T-helper 22 cell (primary cell): Measurements from ENCODE around the gene KIRREL3.

Experiments
- DNase-seq: peaks from one replicate; pipeline ENCODE4 v3.0.0-alpha.2; 2020; ENCODE audit warnings: low read depth

KIRREL3 gene

DNA sequence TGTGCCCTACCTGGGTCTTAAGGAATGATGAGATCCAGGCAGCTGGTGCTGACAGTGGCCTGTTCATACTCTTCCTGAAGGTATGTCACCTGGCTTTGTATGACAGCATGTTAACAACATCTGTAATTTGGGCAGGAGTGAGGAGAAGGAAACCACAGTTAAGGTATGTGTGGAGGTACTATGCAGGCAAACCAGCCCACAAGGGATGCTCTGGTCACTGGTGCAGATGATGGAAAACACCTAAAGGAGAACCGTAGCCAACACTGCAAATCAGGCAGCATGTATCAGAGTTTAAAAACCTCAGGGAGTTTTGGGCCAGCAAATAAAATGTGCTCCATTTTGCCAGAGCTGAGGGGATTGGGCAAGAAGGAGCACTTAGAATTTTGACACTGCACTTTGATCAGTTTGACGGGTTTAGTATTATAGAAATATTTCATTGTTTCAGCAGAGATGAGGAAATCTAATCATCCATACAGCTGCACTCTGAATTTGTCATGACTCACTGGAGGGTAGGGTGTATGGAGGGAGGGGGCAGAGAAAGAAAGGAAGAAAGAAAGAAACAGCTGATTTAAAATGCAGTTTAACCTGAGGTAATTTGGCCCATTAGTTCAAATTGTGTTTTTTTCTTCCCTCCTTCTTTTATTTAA lies 260.9 kb downstream of the KIRREL3 start:
- DNase-seq: no peak

DNA sequence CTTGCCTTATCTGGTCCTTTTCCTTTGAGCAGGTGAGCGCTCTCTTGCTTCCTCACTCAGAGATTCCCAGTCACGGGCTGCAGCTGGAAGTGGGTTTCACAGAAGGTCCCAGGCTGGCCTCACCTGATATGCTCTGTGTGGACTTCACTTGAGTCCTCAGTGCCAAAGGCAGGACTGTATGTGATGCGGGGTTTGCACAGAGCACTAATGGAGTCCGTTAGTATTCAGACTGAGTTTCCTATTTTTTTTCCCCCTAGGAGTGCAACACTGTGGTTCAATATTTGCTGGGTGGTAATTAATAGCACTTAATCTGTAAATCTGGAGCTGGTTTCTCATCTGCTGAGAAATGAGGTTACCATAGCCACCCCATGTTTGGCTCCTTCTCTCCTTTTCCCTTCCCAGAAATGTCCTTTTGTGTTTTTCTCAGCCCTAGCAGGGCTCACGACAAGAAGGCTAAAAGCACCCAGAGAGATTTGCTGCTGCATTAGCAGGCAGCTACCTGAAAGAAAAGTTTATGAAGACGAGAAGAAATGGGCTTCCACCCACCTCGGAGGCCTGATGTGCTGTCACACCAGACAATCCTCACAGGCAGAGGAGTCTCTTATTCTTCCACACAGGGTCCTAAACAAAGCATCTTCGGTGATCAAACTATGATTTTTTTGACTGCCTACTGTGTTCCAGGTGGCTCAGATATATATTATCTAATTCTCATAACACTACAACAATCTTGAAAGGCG lies 262.1 kb downstream of the KIRREL3 start:
- no peak for DNase-seq

DNA sequence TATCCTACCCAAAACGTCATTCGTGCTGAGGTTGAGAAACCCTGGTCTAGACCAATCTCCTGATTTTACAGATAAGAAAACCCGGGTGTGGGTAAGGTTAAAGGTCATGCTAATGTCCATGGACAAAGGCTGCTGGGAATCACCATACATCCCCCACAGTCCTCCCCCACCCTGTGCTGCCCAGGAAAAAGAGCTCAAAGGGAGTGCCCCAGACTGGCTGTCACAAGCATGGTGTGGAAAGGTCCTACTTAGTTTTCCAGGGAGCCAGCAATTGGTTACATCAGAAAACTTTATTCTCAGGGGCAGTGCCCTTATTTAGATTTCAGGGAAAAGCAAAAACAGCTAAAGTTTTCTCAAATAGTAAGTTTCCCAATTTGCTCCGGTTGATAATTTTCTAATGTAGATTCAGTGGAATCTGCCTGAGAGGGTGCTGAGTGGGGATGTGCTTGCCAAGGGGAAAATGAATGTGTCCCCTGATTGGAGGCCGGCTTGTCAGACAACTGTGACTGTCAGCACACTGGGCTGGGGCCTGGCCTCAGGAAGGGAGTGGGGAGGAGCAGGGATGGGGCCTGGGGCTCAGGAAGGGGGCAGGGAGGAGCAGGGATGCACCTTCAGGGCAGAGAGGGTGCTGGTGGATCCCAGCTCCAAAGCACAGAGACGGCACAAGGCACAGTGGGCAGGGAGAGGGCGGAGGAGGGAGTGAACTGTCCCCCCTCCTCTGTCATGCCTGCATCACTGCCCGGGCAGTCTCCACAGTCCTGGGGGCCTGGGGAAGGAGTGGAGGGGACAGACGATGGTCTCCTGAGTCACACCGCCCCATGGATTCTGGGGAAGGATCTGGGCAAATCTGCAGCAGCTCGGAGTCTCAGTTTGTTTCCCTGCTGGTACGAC lies 263.6 kb downstream of the KIRREL3 start:
- no peak for DNase-seq

DNA sequence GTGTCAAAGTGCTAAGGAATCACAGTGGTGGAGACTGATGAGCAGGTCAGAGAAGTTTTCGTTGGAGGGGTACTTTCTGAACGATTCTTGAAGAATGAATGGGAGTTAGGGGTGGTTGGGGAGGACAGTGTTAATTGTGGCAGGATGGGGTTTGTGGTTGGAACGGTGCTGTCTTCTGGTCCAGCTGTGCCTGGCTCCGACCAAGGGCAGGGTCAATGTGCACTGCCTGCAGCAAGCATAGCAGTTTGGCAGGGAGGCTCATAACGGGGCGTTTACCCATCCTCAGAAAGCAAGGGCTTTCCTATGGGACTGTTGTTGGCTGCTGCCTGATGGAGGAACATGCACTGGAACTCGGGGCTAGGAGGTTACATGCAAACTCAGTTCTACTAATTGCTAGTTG lies 265.8 kb downstream of the KIRREL3 start:
- DNase-seq: no peak

DNA sequence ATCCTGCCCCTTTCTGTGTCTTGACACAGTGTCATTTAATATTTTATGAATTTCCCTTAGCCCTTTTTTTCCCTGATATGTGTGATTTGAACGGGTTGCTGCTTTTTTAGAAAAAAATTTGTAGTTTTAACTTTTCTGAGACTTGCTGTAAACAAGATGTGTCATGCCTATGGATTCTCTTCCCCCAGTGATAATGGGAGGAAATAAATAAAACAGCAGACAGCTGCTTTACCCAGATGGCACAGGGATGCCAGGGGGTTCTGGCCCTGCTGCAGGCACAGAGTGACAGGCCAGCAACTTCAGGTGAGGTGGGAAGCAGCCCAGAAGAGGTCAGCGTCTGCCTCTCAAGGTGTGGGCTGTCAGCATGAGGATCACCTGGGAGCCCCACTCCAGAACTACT lies 266.9 kb downstream of the KIRREL3 start:
- DNase-seq: no peak

DNA sequence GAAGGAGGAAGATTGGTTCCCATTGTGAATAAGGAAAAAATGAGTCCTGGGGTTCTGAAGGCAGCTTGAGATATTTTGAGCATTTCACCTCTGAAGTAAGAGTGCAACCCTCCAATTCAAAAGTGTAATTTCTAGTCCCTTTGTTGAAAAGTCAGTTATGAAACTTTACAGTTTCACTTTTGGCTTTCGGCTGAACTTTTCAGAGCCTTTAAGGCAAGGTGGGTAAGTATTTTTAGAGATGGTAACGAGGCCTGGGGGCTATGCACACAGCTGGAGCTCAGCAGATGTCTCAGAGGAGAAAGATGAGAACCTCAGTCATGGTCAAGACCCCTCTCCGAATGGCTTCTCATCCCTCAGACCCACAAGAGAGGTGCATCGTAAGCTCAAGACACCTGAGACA lies 267.6 kb downstream of the KIRREL3 start:
- no peak for DNase-seq

DNA sequence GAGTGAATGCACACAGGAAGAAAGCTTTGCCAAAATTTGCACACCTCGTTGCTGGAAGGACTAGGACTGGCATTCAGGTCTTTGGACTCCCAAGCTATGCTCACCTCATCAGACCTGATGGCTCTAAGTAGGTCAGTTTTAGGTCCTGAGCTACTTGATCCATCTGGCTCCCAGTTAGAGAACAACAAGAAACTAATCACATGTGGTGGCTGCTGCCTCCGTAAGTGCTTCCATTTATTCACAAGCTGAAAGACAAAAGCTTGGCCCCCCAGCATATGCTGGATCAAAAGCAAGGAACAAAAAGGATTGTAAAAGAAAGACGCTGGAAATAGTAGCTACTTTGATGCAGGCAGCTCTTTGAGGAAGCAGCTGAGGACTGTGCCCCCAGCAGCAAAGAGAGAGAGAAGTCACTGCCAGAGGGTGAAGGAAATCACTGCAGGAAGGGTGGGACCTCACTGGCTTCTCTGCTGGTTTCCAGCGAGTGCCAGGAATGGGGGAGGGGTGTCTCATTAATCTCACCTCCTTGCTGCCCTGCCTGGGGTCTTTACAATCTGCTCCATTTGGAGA lies 268.9 kb downstream of the KIRREL3 start:
- no peak for DNase-seq

DNA sequence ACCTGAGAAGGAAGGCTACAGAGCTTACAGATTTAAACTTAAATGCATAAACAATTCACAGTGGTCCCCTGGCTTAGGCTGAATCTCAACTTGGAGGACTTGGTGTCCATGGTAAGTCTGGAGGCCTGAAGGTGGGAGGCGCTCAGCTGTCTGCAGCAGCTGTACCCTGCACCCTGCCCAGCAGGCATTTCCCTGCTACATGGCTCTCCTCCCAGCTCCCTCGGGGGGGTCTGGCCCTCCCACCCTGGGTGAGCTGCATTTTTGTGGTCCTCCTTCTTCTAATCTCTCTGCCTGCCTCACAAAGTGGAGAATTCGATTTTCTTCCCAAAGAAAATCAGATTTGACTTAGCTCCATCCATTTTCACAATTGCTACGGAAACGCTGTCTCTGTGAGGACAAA lies 273.2 kb downstream of the KIRREL3 start:
- no peak for DNase-seq

DNA sequence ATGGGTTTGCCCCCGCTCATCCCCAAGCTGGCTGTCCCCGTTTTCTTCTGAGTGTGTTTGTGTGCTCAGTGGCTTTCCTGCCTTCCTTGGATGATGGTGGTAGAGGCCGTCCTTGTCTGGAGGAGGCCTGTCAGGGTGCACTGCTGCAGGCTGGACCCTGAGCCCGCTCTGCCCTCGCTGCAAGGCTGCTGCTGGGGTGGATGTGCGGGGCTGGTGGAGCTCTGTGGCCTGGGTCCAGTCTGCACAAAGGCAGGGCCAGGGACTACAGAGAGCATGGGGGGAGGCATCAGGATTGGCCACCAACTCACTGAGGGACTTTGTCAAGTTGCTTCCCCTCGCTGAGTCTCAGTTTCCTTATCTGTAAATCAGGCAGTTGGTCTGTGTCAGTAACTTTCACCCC lies 275.0 kb downstream of the KIRREL3 start:
- no peak for DNase-seq

DNA sequence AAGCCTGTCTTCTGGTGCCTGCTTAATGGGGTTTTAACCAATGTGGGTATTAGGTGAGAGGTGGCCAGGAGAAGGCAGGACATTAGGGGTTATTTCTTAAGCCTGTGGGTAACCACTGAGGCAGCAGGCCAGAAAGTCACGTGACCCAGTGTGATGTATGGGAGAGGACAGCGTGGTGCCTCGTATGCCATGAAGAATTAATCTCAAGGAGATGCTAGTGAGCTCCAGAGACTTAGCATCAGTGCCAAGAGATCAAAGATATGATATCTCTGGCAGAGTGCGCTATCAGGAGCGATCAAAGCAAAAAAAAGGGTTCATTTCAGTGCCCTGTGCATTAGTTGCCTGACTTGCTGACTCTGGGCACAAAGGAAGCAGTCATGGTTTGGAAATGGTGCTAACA lies 275.5 kb downstream of the KIRREL3 start:
- DNase-seq: no peak

DNA sequence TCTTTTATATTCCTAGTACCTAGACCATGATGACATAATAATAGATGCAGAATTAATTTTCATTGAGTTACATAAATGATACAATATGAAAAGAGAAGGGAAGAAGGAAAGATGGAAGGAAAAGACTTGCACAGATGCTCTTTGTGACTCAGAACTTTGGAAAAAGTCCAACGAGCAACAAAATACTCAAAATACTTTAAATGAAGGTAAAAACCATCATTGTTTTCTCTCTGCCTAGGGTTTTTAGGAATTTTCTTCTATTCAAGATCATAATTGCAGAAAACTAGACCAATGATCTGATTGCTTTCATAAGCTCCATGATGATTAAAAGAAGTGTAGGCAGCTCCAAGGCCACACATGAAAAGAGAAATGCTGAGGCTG lies 276.9 kb downstream of the KIRREL3 start:
- DNase-seq: no peak

DNA sequence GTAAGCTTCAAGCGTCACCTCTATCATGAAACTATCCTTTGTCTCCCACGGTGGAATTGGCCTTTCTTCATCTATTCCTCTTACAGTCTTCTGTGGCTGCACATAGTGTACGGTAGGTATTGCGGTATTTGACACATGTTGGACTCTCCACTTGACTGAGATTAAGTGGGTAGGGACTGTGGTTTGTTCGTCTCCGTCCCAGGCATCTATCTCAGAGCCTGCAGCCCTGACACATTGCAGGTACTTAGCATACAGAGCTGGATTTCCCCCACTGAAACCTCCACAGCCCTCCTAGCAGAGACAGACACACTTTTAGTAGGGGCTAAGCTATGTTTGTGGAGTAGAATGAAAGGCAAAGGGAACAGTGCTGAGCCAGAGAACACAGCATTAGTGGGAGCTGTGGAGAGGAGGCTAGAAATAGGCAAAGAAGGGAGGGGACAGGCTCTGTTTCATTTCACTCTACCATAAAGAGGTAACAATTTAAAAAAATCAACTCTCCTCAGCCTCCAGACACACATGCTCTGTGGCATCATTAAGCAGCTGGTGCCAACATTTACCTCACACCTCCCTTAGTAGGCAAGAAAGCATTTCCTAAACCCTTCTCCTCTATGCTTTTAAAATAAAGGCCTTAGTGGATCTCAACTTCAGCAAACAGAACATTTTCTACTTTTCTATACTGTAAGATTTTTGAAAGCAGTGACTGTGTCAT lies 277.5 kb downstream of the KIRREL3 start:
- DNase-seq: no peak

DNA sequence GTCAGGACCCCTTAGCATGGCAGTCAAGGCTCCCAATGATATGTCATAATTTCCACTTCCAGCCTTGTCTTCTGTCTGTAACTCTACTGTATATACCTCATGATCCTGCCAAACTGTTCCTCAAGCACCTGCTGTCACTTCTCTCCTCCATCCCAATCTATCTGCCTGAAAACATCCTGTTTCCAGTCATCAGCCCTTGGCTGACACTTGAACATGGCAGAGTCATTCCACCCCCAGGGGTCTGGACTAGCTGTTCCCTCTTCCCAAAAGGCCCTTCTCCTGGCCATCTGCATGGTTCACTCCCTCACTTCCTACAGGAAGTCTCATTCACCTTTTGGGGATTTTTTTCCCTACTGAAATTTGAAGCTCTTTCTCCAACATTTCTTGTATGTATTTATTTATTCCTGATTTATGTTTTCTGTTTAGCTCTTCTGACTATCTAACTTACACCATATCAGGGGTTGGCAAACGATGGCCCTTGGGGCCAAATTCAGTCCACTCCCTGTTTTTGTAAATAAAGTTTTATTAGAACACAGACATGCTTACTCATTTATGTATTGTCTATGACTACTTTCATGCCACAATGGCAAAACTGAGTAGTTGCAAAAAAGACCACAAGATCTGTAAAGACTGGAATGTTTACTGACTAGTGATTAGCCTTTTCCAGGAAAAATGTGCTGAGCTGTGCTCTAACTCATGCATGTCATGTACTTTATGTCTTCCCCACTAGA lies 278.4 kb downstream of the KIRREL3 start:
- DNase-seq: no peak

DNA sequence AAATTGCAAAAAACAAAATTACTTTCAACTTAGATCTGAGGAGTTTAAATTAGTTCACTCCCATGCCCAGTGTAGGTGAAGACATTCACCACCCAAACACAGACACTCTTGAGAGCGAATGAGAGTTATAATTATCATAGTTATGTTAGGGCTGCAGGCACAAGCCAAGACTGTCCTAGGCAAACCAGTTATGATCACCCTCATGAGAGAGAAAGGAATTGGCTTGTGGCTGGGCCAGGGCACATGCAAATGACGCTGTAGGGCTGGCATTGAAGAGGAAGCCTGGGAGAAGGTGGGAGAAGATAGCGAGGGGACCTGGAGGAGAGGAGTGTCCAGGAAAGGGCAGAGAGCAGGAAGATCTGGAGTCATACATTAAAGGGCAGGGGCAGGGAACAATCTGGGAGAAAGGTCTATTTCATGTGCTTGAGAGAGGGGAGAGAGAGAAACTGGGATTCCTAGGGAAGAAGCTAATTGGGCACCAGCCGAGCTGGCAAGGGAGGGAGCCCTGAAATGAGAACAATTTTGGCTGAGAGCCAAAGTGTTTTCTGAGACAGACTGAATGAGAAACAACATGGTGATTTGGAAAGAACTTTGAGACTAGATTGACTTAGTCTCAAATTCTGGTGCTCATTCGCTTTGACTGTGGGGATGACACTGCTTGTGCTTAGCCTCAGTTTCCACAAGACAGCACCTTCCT lies 279.9 kb downstream of the KIRREL3 start:
- DNase-seq: no peak

DNA sequence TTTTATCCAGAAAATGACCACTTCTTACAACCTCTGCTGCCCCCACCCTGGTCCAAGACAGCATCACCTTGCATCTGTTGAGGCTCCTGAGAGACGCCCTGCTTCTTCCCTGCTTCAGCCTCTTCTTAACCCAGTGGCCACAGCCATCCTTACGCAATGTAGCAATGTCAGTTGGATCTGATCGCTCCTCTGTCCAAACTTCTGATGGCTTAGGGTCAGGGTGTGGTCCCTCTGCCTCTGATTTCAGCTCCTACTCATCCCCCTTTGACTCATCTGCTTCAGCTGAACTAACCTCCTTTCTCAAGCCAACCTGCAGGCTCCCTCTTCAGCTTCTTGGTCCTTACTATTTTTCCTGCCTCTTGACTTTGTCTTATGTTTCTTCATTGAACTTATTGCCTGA lies 280.8 kb downstream of the KIRREL3 start:
- no peak for DNase-seq

DNA sequence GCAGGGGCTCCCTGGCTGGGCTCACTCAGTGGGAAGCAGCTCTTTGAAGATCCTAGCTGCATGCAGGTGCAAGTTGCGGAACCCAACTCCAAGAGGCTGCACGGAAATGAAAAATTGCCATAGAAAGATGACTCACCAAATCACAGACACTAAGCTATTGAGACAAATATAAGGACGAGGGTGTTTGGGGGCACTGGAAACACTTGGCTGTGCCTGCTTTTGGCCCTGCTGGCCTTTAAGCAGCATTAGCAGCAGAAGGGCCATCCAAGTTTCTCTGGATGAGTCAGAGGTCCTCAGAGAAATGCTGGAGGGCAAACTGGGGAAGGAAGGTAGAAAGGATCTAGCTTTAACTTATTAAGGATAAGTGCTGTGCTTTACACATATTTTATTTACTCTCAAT lies 282.3 kb downstream of the KIRREL3 start:
- no peak for DNase-seq

DNA sequence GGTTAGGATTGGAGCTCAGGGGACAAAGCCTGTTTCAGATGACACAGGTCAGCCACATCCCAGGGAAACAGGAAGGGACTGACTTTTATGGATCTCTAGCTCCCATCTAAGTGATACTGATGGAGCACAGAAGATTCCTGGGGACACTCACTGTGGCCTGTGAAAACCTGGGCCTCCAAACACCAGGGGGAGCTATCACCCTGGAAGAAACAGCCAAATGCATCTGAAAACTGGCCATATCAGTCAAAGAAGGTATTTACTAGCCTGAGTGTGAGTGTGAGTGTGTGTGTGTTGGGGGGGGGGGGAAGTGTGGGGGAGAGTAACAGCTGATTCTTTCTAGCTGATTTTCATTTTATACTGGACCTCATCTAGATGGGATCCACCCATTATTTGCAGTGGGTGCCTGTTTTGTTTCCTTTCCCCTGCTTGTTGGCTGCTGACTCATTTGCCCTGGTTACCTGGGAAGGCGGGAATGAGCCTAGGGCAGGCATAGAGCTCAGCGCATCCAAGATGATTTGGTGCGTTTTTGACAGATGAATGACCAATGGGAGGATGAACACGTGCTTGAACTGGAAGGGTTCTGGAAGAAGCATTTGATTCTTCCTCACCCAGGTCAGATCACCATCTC lies 284.0 kb downstream of the KIRREL3 start:
- DNase-seq: no peak

DNA sequence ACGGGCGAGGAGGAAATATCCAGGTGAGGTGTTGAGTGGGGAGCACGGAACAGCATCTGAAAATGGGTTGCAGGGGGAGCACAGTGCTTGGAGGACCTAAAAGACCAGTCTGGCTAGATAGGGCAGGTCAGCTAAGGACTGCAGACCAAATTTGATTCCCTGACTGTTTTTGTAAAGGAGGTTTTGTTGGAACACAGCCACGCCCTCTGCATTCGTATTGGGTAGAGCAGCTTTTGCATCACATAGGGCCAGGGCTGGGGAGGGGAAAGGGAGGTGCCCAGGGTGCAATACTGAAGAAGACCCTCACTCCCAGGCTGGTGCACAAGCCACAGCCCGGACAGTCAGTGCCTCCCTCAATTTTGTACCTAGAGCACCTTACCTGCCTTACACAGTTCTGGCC lies 286.8 kb downstream of the KIRREL3 start:
- DNase-seq: no peak

DNA sequence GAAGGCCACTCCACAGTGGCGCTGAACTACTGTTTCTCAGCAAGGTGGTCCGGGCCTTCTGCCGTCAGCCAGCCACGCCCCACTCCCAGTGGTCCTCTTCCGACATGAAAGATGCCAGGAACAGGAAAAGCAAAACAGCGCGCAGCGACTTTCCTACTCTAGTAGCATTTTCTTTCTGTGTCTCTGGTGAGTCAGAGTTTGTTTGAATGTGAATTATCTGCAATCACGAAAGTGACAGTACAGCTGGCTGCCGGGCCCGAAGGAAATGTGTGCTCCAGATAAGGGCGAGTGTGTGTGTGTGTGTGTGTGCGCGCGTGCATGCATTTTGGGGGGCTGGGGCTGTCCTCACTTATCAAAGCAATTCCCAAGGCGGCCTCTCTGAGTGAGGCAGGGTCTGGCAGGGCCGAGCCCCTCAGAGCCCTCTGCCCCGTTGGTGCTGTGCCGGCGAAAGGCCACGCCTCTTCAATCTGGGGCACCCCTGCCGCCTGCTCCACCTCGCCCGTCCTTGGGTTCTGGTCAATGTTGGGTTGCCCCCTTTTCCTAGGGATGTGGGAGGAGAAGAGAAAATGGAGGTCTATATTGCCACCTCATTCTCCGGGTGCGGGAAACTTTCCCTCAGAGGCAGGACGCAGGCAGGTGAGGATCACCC lies 288.5 kb downstream of the KIRREL3 start:
- no peak for DNase-seq
